ENCODE results near the gene GABRG3. TPM values are rescaled to one million over a fixed set of nuclear protein-coding genes. Genes with fewer than 3 reads are reported as not detected.

Gene GABRG3
- total RNA-seq, 3 donors from 2014 or later (not counting 1 experiment from before 2014, with no cell fraction given), result not detected

GRCh38 chr15:27408428-27408827 is 437.4 kb downstream of the GABRG3 start:
- 87% methylated on average over 5 of the region's 5 CpGs for WGBS (ENCODE audit: insufficient coverage)
- Histone ChIP-seq H3K27me3 (ENCODE audit: control insufficient read depth, insufficient read depth, low read length) (no peaks in the 10 kb centered on the region), H3K4me1 (ENCODE audit: control insufficient read depth, insufficient read depth, low read length) (no peaks in the 10 kb centered on the region), H3K27ac (ENCODE audit: low read length) (no peak overlapping the region), H3K4me3 (ENCODE audit: low read length) (no peak overlapping the region), H3K9me3 (ENCODE audit: control insufficient read depth, insufficient read depth, low read length) (peaks cover 9% of the 10 kb centered on the region), H3K36me3 (ENCODE audit: control insufficient read depth, insufficient read depth, low read length) (no peaks in the 10 kb centered on the region)
- no peaks in the 10 kb centered on the region for H3K36me3 Mint-ChIP-seq
- H3K4me3 Mint-ChIP-seq, result no peak overlapping the region
- ATAC-seq, result no peak
- no peaks in the 10 kb centered on the region for H3K4me1 Mint-ChIP-seq
- H3K27me3 Mint-ChIP-seq (ENCODE audit: low read depth in 2 of 2), result no peaks in the 10 kb centered on the region
- TF ChIP-seq, protein P1, sequence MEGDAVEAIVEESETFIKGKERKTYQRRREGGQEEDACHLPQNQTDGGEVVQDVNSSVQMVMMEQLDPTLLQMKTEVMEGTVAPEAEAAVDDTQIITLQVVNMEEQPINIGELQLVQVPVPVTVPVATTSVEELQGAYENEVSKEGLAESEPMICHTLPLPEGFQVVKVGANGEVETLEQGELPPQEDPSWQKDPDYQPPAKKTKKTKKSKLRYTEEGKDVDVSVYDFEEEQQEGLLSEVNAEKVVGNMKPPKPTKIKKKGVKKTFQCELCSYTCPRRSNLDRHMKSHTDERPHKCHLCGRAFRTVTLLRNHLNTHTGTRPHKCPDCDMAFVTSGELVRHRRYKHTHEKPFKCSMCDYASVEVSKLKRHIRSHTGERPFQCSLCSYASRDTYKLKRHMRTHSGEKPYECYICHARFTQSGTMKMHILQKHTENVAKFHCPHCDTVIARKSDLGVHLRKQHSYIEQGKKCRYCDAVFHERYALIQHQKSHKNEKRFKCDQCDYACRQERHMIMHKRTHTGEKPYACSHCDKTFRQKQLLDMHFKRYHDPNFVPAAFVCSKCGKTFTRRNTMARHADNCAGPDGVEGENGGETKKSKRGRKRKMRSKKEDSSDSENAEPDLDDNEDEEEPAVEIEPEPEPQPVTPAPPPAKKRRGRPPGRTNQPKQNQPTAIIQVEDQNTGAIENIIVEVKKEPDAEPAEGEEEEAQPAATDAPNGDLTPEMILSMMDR (IDR thresholded peaks at IDR 0.05), result no peak
- intact Hi-C loops (cut with micrococcal nuclease), result no loop called here
- DNase-seq, result no peak
- no peak overlapping the region for H3K27ac Mint-ChIP-seq
- H3K9me3 Mint-ChIP-seq, result peaks cover 14 to 18% of the 10 kb centered on the region in 2 donors

DNA sequence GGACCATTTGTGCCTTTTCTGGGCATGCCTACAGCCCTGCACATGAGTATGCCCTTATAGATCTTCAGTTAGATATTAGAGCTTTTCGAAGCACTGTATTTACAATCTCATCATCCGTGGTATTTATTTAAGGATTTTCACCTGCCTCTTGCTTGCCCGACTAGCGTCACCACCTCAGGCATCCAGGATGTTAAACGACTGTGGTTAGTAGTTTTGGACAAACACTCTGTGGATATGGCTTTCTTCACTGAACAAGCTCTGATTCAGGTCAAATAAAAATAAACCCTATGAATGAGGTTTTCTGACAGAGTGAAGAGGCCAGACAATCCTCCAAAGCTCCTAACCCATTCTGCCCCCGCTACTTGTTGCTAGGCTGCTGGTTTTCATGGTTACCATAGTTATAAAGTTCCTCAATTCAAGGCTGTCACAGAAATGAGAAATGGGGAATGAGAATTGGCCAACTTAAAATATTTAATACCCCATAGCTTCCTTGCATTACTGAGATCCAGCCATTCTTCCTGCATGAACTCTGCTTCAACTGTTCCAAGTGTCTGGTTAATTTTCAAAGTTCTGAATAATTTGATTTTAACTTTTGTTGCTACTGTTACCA is 440.1 kb downstream of the GABRG3 start:
- Mint-ChIP-seq H3K27ac (no peak overlapping the region), H3K27me3 (ENCODE audit: low read depth in 2 of 2) (no peaks in the 10 kb centered on the region), H3K4me1 (no peaks in the 10 kb centered on the region), H3K9me3 (peaks cover 15 to 17% of the 10 kb centered on the region in 2 donors), H3K4me3 (no peak overlapping the region), H3K36me3 (no peaks in the 10 kb centered on the region)
- Histone ChIP-seq H3K27me3 (ENCODE audit: control insufficient read depth, insufficient read depth, low read length) (no peaks in the 10 kb centered on the region), H3K27ac (ENCODE audit: low read length) (no peak overlapping the region), H3K4me3 (ENCODE audit: low read length) (no peak overlapping the region), H3K36me3 (ENCODE audit: control insufficient read depth, insufficient read depth, low read length) (no peaks in the 10 kb centered on the region), H3K9me3 (ENCODE audit: control insufficient read depth, insufficient read depth, low read length) (peaks cover 3% of the 10 kb centered on the region), H3K4me1 (ENCODE audit: control insufficient read depth, insufficient read depth, low read length) (no peaks in the 10 kb centered on the region)
- intact Hi-C loops (cut with micrococcal nuclease), result no loop called here
- ATAC-seq (no peak), DNase-seq (no peak)
- 83% methylated on average over 6 of the region's 6 CpGs for WGBS (ENCODE audit: insufficient coverage)
- TF ChIP-seq, protein P1 (IDR thresholded peaks at IDR 0.05), result no peak

DNA sequence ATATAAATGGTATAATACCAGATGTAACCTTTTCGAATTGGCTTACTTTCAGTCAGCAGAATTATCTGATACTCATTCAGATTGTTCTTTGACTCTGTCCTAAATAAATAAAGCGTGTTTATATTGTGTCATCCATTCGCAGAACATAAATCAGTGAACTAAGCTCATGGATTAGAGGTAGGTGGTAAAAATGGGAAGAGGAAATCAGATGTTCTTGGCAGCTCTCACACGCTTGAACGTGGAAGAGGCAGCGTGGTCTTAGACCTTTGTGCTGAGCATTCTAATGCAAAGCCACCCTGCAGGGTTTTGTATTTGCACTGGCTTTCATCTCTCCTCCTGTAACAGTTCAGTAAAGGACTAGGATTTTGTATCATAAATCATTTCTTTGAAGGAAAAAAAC is 441.4 kb downstream of the GABRG3 start:
- no peak for ATAC-seq
- Mint-ChIP-seq H3K36me3 (no peaks in the 10 kb centered on the region), H3K4me3 (no peak overlapping the region)

More for the DNA sequence above, 441.4 kb downstream of the GABRG3 start:
- Histone ChIP-seq H3K36me3 (ENCODE audit: control insufficient read depth, insufficient read depth, low read length) (no peaks in the 10 kb centered on the region), H3K27ac (ENCODE audit: low read length) (no peak overlapping the region), H3K9me3 (ENCODE audit: control insufficient read depth, insufficient read depth, low read length) (no peaks in the 10 kb centered on the region), H3K4me1 (ENCODE audit: control insufficient read depth, insufficient read depth, low read length) (no peaks in the 10 kb centered on the region), H3K4me3 (ENCODE audit: low read length) (no peak overlapping the region), H3K27me3 (ENCODE audit: control insufficient read depth, insufficient read depth, low read length) (no peaks in the 10 kb centered on the region)
- Mint-ChIP-seq H3K4me1 (no peaks in the 10 kb centered on the region), H3K27ac (no peak overlapping the region), H3K27me3 (ENCODE audit: low read depth in 2 of 2) (no peaks in the 10 kb centered on the region), H3K9me3 (peaks cover 15 to 17% of the 10 kb centered on the region in 2 donors)
- DNase-seq, result no peak
- TF ChIP-seq, protein P1 (IDR thresholded peaks at IDR 0.05), result no peak
- 48% methylated on average over 6 of the region's 6 CpGs for WGBS (ENCODE audit: insufficient coverage)
- intact Hi-C loops (cut with micrococcal nuclease), result no loop called here
